CD4-positive, CD25-positive, alpha-beta regulatory T cell (primary cell): ENCODE measurements around the gene RHEB. TPM values are rescaled to one million over a fixed set of nuclear protein-coding genes. Genes with fewer than 3 reads are reported as not detected.
"Not testable (repeated sequence)": the region's sequence is repeated elsewhere in the genome, so short reads cannot be mapped to it uniquely, and the experiment has no call there.

Source experiments
- ATAC-seq, 2 donors: fragments of 150-1000 bp; cut with Tn5 transposase; one replicate each; pipeline ENCODE4 v1.10.0; 2021; ENCODE audit warnings: low read depth in 2 of 2, moderate number of reproducible peaks in 2 of 2, moderate library complexity in 1 of 2
- DNase-seq, 3 donors: peaks; one replicate each; pipeline versions ENCODE4 v3.0.0 to v3.0.0-alpha.2; 2012 to 2022; ENCODE audit warnings: mixed read lengths in 1 of 3
- H3K27ac ChIP-seq: one replicate; pipeline ENCODE4 v1.7.0; 2013; ENCODE audit warnings: mild to moderate bottlenecking, low read length; ENCODE audit not compliant: insufficient read depth, poor library complexity, severe bottlenecking
- H3K27me3 ChIP-seq: one replicate; pipeline ENCODE4 v1.7.0; 2013; ENCODE audit warnings: low read length; ENCODE audit not compliant: control insufficient read depth, insufficient read depth
- H3K36me3 ChIP-seq: one replicate; pipeline ENCODE4 v1.7.0; 2013; ENCODE audit warnings: mild to moderate bottlenecking, low read length, moderate library complexity; ENCODE audit not compliant: control insufficient read depth, insufficient read depth
- H3K4me1 ChIP-seq: 2 replicates; pipeline ENCODE4 v1.7.0; 2013; ENCODE audit warnings: mild to moderate bottlenecking, low read length; ENCODE audit not compliant: insufficient read depth, control insufficient read depth, poor library complexity, severe bottlenecking
- H3K4me3 ChIP-seq: one replicate; pipeline ENCODE4 v1.7.0; 2013; ENCODE audit warnings: low read depth, mild to moderate bottlenecking, low read length, moderate library complexity
- H3K9me3 ChIP-seq, 2 experiments: 1 replicate in 1 of 2; 2 replicates in 1 of 2; pipeline ENCODE4 v1.7.0; 2013; ENCODE audit warnings: low read length in 2 of 2, mild to moderate bottlenecking in 1 of 2, moderate library complexity in 1 of 2; ENCODE audit not compliant: control insufficient read depth in 2 of 2
- H3K27ac Mint-ChIP-seq, 3 donors: one replicate each; pipeline ENCODE4 v1.8.0; 2020 to 2022; ENCODE audit warnings: mild to moderate bottlenecking in 3 of 3, mixed read lengths in 3 of 3, moderate library complexity in 2 of 3
- H3K27me3 Mint-ChIP-seq: one replicate; pipeline ENCODE4 v1.8.0; 2022; ENCODE audit warnings: mild to moderate bottlenecking, mixed read lengths
- H3K36me3 Mint-ChIP-seq: one replicate; pipeline ENCODE4 v1.8.0; 2020; ENCODE audit warnings: mixed read lengths
- H3K4me1 Mint-ChIP-seq, 4 donors: one replicate each; pipeline ENCODE4 v1.8.0; 2020 to 2022; ENCODE audit warnings: mixed read lengths in 4 of 4, mild to moderate bottlenecking in 1 of 4
- H3K4me3 Mint-ChIP-seq, 4 donors: one replicate each; pipeline ENCODE4 v1.8.0; 2020 to 2022; ENCODE audit warnings: mild to moderate bottlenecking in 4 of 4, mixed read lengths in 4 of 4, moderate library complexity in 3 of 4
- H3K9me3 Mint-ChIP-seq, 7 donors: one replicate each; pipeline ENCODE4 v1.8.0; 2020 to 2022; ENCODE audit warnings: mixed read lengths in 7 of 7, mild to moderate bottlenecking in 3 of 7, moderate library complexity in 2 of 7
- polyA plus RNA-seq, 4 donors: library from polyadenylated mRNA; unstranded; fragments of 300-500 nt; fragmentation: Illumina TruSeq; gene quantifications; one replicate each; pipeline ENCODE4 v1.2.3, GENCODE V29; 2021
- total RNA-seq: library from RNA; stranded (reverse); gene quantifications from one replicate; pipeline ENCODE4 v1.2.3, GENCODE V29; 2022

The RHEB gene
- total and polyA plus RNA-seq, 5 donors from 2014 or later: 51.3 to 72.6 (median 65.3) TPM

DNA sequence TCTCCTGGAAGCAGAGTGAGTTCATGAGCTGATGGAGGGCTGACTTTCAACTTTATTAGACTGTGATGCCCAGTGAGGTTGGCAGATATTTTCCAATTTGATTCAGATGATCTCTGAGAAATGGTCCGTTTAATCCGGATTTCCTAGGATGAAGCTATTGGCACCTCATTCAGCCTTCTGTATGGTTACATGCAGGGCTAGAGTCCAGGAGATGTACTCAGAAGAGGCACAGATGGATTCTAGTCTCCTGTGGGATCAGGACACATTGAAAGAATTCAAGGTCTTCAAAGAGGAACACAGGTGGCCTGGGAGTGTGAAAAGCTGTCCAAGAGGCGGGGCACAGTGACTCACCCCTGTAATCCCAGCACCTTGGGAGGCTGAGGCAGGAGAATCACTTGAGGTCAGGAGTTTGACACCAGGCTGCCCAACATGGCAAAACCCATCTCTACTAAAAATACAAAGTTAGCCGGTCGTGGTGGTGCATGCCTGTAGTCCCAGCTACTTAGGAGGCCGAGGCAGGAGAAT lies 23.0 kb upstream of the RHEB start:
- peaks cover 45% of the 10 kb centered on the region for H3K27me3 Mint-ChIP-seq
- Histone ChIP-seq H3K4me1 (peaks cover 7% of the 10 kb centered on the region), H3K9me3 (no peaks in the 10 kb centered on the region), H3K27me3 (peaks cover 5% of the 10 kb centered on the region), H3K36me3 (no peaks in the 10 kb centered on the region), H3K27ac (no peak overlapping the region), H3K4me3 (no peak overlapping the region)
- no peak overlapping the region for H3K27ac Mint-ChIP-seq
- peaks cover 0 to 16% (median 12%) of the 10 kb centered on the region in 4 donors for H3K4me1 Mint-ChIP-seq
- DNase-seq (no peak), ATAC-seq (no peak)
- H3K9me3 Mint-ChIP-seq: peaks cover 0 to 2% (median 0%) of the 10 kb centered on the region in 7 donors
- H3K36me3 Mint-ChIP-seq: no peaks in the 10 kb centered on the region
- no peak overlapping the region for H3K4me3 Mint-ChIP-seq

DNA sequence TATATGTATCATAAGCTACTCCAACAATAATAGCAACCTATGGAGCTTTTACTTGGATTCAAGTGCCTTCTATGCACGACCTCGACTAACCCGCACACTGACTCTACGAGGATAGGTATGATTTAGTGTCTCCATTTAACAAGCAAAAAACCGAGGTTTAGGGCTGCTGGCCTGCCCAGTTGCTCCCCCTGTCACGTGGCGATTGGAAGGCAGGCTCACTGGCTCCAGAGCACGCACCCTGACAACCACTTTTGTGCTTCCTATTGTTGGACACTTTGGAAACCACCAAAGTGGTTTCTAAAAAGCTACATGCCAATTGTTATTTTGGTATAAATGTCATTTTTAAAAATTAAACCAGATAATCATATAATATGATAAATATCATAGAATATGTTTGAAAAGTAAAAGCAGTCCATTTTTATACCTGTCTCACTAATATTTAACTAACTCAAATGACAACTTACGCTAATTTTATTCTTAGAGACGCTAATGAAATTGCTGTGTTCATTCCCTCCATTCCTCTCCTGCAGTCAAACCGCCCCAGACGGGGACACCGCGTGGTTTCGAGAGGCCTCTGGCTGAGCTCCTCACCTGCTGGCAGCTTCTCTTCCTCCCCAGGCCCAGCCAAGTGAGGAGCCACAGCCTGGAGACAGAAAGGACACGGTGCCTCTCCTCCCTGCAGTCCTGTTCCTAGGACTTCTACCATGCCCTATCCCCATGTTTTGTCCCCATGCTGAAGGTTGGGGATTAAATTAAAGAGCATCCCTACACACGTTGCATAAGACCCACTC lies 22.2 kb upstream of the RHEB start:
- Histone ChIP-seq H3K36me3 (no peaks in the 10 kb centered on the region), H3K27me3 (peaks cover 5% of the 10 kb centered on the region), H3K9me3 (no peaks in the 10 kb centered on the region), H3K4me3 (no peak overlapping the region), H3K4me1 (peaks cover 4% of the 10 kb centered on the region), H3K27ac (no peak overlapping the region)
- no peak overlapping the region for H3K4me3 Mint-ChIP-seq
- no peak overlapping the region for H3K27ac Mint-ChIP-seq
- DNase-seq (no peak), ATAC-seq (no peak)
- H3K27me3 Mint-ChIP-seq: peaks cover 47% of the 10 kb centered on the region
- peaks cover 0 to 12% (median 8%) of the 10 kb centered on the region in 4 donors for H3K4me1 Mint-ChIP-seq
- peaks cover 2% of the 10 kb centered on the region for H3K36me3 Mint-ChIP-seq
- peaks cover 0 to 2% (median 0%) of the 10 kb centered on the region in 7 donors for H3K9me3 Mint-ChIP-seq

DNA sequence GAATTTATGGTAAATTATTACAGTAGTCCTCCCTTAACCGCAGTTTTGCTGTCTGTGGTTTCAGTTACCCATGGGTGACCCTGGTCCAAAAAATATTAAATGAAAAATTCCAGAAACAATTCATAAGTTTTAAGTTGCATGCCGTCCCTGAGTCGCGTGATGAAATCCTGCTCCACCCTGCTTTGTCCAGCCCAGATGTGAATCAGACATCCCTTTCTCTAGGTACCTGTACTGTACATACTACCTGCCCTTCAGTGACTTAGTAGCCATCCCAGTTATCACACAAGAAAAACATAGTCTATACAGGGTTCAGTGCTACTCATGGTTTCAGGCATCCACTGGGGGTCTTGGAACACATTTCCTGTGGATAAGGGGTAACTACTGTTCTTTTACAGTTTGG lies 20.5 kb upstream of the RHEB start:
- peaks cover 0 to 7% (median 3%) of the 10 kb centered on the region in 4 donors for H3K4me1 Mint-ChIP-seq
- no peak overlapping the region for H3K4me3 ChIP-seq
- no peak overlapping the region for H3K27ac ChIP-seq
- no peak overlapping the region for H3K27ac Mint-ChIP-seq
- no peak for DNase-seq
- no peak overlapping the region for H3K4me3 Mint-ChIP-seq
- peaks cover 0 to 4% of the 10 kb centered on the region in 2 experiments for H3K9me3 ChIP-seq
- ATAC-seq: no peak
- H3K27me3 Mint-ChIP-seq: peaks cover 44% of the 10 kb centered on the region
- peaks cover 0 to 4% (median 0%) of the 10 kb centered on the region in 7 donors for H3K9me3 Mint-ChIP-seq
- H3K36me3 ChIP-seq: no peaks in the 10 kb centered on the region
- H3K27me3 ChIP-seq: peaks cover 5% of the 10 kb centered on the region
- peaks cover 3% of the 10 kb centered on the region for H3K36me3 Mint-ChIP-seq
- no peaks in the 10 kb centered on the region for H3K4me1 ChIP-seq

DNA sequence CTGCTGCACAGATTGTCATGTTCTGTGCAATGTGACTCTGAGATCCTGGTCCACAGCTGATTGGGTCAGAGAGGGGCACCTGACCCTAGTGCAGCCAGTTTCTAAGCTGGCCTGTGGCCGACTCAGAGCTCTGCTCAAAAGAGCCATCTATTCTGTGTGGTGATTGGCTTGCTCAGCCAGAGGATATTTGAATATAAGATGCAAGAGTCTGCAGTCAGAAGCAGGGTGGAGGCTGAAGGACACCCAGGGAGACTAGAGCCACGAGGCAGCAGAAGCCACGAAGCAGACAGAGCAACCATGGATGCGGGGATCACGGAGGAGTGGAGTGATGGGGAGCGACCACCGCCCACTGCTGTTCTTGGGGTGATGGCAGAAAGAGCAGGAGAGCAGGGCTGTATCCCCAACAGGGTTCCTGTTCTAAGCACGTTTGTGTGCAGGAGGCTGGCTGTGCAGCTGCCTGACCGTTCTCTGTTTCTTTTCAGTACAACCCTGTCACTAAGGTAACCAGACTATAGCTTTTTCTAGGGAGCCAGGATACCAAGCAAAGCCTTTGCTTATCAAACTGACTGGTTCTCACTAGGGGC lies 19.5 kb upstream of the RHEB start:
- Mint-ChIP-seq H3K27me3 (peaks cover 37% of the 10 kb centered on the region), H3K9me3 (peaks cover 0 to 4% (median 0%) of the 10 kb centered on the region in 7 donors), H3K4me1 (peaks cover 0 to 7% (median 3%) of the 10 kb centered on the region in 4 donors), H3K4me3 (no peak overlapping the region), H3K27ac (no peak overlapping the region), H3K36me3 (peaks cover 3% of the 10 kb centered on the region)
- DNase-seq (no peak), ATAC-seq (no peak)
- no peaks in the 10 kb centered on the region for H3K36me3 ChIP-seq
- peaks cover 5% of the 10 kb centered on the region for H3K27me3 ChIP-seq
- no peak overlapping the region for H3K27ac ChIP-seq
- no peaks in the 10 kb centered on the region for H3K4me1 ChIP-seq
- H3K4me3 ChIP-seq: no peak overlapping the region
- H3K9me3 ChIP-seq: peaks cover 0 to 4% of the 10 kb centered on the region in 2 experiments

DNA sequence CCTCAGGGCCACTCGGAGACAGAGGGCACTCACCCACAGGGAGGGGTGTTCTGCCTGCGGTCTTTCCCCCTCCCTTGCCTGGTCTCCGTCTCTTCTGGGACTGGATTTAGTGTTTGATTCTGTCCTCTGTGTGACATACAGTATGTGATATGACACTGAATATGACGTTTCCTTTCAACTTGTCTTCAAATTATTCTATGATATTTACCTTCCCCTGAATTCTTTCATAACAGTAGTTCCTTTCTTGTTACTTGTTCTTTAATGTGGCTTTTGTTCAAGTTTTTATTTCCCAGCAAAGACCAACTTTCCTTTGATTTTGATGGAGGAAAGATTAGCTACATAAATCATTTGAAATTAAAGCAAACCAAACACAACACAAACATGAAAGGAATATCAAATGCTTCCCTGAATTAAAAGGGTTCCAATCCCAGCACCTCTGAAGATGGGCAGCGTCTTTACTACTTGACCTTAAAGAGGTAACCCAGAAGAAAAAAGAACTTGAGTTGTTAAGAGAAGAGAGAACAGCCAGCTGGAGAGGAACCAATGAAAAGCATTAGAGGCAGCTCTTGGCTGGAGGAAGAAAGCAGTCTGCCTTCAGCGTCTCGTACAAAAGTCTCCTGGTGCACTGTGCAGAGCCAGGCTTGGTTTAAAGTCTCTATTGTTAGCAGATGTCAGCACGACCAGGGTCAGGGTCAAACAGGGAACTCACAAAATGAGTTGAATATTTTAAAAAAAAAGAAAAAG lies 18.3 kb upstream of the RHEB start:
- peaks cover 3% of the 10 kb centered on the region for H3K36me3 Mint-ChIP-seq
- Histone ChIP-seq H3K27ac (no peak overlapping the region), H3K27me3 (peaks cover 5% of the 10 kb centered on the region), H3K4me3 (no peak overlapping the region), H3K4me1 (no peaks in the 10 kb centered on the region), H3K9me3 (peaks cover 0 to 4% of the 10 kb centered on the region in 2 experiments), H3K36me3 (no peaks in the 10 kb centered on the region)
- ATAC-seq (no peak), DNase-seq (no peak)
- no peak overlapping the region for H3K27ac Mint-ChIP-seq
- peaks cover 39% of the 10 kb centered on the region for H3K27me3 Mint-ChIP-seq
- H3K9me3 Mint-ChIP-seq: peaks cover 0 to 4% (median 0%) of the 10 kb centered on the region in 7 donors
- H3K4me1 Mint-ChIP-seq: peaks cover 0 to 7% (median 3%) of the 10 kb centered on the region in 4 donors
- no peak overlapping the region for H3K4me3 Mint-ChIP-seq

DNA sequence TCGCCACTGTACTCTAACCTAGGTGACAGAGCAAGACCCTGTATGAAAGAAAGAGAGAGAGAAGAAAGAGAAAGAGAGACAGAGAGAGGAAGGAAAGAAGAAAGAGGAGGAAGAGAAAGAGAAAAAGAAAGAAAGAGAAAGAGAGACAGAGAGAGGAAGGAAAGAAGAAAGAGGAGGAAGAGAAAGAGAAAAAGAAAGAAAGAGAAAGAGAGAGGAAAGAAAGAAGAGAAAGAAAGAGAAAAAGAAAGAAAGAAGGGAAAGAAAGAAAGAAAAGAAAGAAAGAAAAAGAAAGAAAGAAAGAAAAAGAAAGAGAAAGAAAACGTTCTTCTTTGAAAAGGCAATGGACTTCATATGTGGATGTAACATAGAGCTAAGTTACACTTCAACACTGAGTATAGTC lies 16.5 kb upstream of the RHEB start:
- not testable (repeated sequence) for H3K27ac Mint-ChIP-seq, ATAC-seq, H3K4me1 ChIP-seq, H3K36me3 ChIP-seq, H3K9me3 Mint-ChIP-seq, H3K27me3 ChIP-seq, H3K4me3 ChIP-seq, DNase-seq, H3K4me3 Mint-ChIP-seq, H3K4me1 Mint-ChIP-seq, H3K9me3 ChIP-seq, H3K27ac ChIP-seq, H3K36me3 Mint-ChIP-seq
- H3K27me3 Mint-ChIP-seq: peaks cover 49% of the 10 kb centered on the region

DNA sequence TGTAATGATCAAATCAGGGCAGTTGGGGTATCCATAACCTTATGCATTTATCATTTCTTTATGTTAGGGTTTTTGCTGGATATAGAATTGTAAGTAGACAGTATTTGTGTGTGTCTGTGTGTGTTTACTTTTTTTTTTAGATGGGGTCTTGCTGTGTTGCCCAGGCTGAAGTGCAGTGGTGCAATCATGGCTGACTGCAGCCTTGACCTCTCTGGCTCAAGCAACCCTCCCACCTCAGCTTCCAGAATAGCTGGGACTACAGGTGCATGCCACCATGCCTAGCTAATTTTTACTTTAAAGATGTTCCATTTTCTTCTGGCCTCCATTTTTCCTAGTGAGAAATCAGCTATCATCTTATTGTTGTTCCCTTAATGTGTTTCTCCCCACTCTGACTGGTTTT lies 10.1 kb upstream of the RHEB start:
- Histone ChIP-seq H3K27me3 (peaks cover 9% of the 10 kb centered on the region), H3K36me3 (no peaks in the 10 kb centered on the region), H3K4me1 (no peaks in the 10 kb centered on the region), H3K4me3 (no peak overlapping the region), H3K9me3 (peaks cover 14% of the 10 kb centered on the region in 2 experiments), H3K27ac (no peak overlapping the region)
- H3K4me3 Mint-ChIP-seq: no peak overlapping the region
- H3K4me1 Mint-ChIP-seq: no peaks in the 10 kb centered on the region
- H3K27me3 Mint-ChIP-seq: peaks cover 19% of the 10 kb centered on the region
- no peak for DNase-seq
- H3K9me3 Mint-ChIP-seq: peaks cover 2 to 16% (median 7%) of the 10 kb centered on the region in 7 donors
- H3K36me3 Mint-ChIP-seq: peaks cover 4% of the 10 kb centered on the region
- H3K27ac Mint-ChIP-seq: no peak overlapping the region
- ATAC-seq: no peak
